Naive thymus-derived CD4-positive, alpha-beta T cell (primary cell): ENCODE results near the gene TMEM123. TPM values are rescaled to one million over a fixed set of nuclear protein-coding genes. Genes with fewer than 3 reads are reported as not detected.

Experiments used
- ATAC-seq: fragments of 150-1000 bp; cut with Tn5 transposase; 2 replicates; pipeline ENCODE4 v1.10.0; 2021; ENCODE audit warnings: mild to moderate bottlenecking, moderate library complexity
- CTCF ChIA-PET: fragments of 350-600 bp; sonication (Branson Sonifier 250); formaldehyde crosslinking; loops from one replicate; lab custom pipeline; 2021; ENCODE audit warnings: antibody characterized with exemption; lab: Charles Lee
- POLR2A ChIA-PET: fragments of 350-600 bp; sonication (Branson Sonifier 250); formaldehyde crosslinking; loops from one replicate; lab custom pipeline; 2021; ENCODE audit warnings: antibody characterized with exemption, inconsistent platforms; lab: Charles Lee
- DNase-seq, 9 donors: peaks; one replicate each; pipeline versions ENCODE4 v3.0.0 to v3.0.0-alpha.2; 2020 to 2022; ENCODE audit warnings: mixed read lengths in 1 of 9
- H3K27ac ChIP-seq: one replicate; pipeline ENCODE4 v1.7.0; 2013; ENCODE audit warnings: mild to moderate bottlenecking, low read depth, low read length, moderate library complexity
- H3K27me3 ChIP-seq, 2 donors: one replicate each; pipeline ENCODE4 v1.7.0; 2013; ENCODE audit warnings: low read length in 2 of 2, mild to moderate bottlenecking in 2 of 2, moderate library complexity in 2 of 2; ENCODE audit not compliant: control insufficient read depth in 2 of 2, insufficient read depth in 2 of 2
- H3K36me3 ChIP-seq, 3 experiments: 1 replicate in 2 of 3; 2 replicates in 1 of 3; pipeline ENCODE4 v1.7.0; 2013; ENCODE audit warnings: low read length in 3 of 3, mild to moderate bottlenecking in 3 of 3, moderate library complexity in 1 of 3; ENCODE audit not compliant: insufficient read depth in 3 of 3, control insufficient read depth in 2 of 3
- H3K4me1 ChIP-seq, 2 donors: one replicate each; pipeline ENCODE4 v1.7.0; 2013; ENCODE audit warnings: low read length in 2 of 2, mild to moderate bottlenecking in 2 of 2, moderate library complexity in 1 of 2; ENCODE audit not compliant: control insufficient read depth in 2 of 2, insufficient read depth in 2 of 2
- H3K4me3 ChIP-seq: 2 replicates; pipeline ENCODE4 v1.7.0; 2013; ENCODE audit warnings: mild to moderate bottlenecking, low read length
- H3K9me3 ChIP-seq, 3 experiments: 1 replicate in 2 of 3; 2 replicates in 1 of 3; pipeline ENCODE4 v1.7.0; 2013; ENCODE audit warnings: low read length in 3 of 3; ENCODE audit not compliant: control insufficient read depth in 2 of 3
- H3K27ac Mint-ChIP-seq, 9 donors: one replicate each; pipeline ENCODE4 v1.8.0; 2020 to 2022; ENCODE audit warnings: mixed read lengths in 9 of 9, mild to moderate bottlenecking in 8 of 9, moderate library complexity in 5 of 9, inconsistent platforms in 2 of 9
- H3K27me3 Mint-ChIP-seq, 5 donors: one replicate each; pipeline ENCODE4 v1.8.0; 2021 to 2022; ENCODE audit warnings: mixed read lengths in 5 of 5, mild to moderate bottlenecking in 1 of 5
- H3K36me3 Mint-ChIP-seq, 5 donors: one replicate each; pipeline ENCODE4 v1.8.0; 2020 to 2022; ENCODE audit warnings: mixed read lengths in 5 of 5, mild to moderate bottlenecking in 3 of 5, inconsistent platforms in 1 of 5
- H3K4me1 Mint-ChIP-seq, 7 donors: one replicate each; pipeline ENCODE4 v1.8.0; 2020 to 2022; ENCODE audit warnings: mixed read lengths in 7 of 7, mild to moderate bottlenecking in 3 of 7, inconsistent platforms in 1 of 7
- H3K4me3 Mint-ChIP-seq, 10 donors: one replicate each; pipeline ENCODE4 v1.8.0; 2020 to 2022; ENCODE audit warnings: mild to moderate bottlenecking in 10 of 10, mixed read lengths in 10 of 10, moderate library complexity in 6 of 10, inconsistent platforms in 2 of 10
- H3K9me3 Mint-ChIP-seq, 11 donors: one replicate each; pipeline ENCODE4 v1.8.0; 2020 to 2022; ENCODE audit warnings: mixed read lengths in 11 of 11, mild to moderate bottlenecking in 4 of 11, inconsistent platforms in 1 of 11, moderate library complexity in 1 of 11
- intact Hi-C, 2 donors: fragments of 100-400 bp; cut with micrococcal nuclease; formaldehyde crosslinking; loops; one replicate each; pipeline ENCODE4 v1.15.1; 2023
- polyA plus RNA-seq, 2 donors: library from polyadenylated mRNA; unstranded; fragments of 300-500 nt; fragmentation: Illumina TruSeq; gene quantifications; one replicate each; pipeline ENCODE4 v1.2.3, GENCODE V29; 2021
- total RNA-seq, 6 experiments: library from RNA in 5 of 6; stranded (reverse) in 5 of 6; gene quantifications; 1 replicate in 5 of 6; 2 replicates in 1 of 6; pipeline ENCODE4 v1.2.3 and lab custom pipeline; 2021 to 2026

The TMEM123 gene
- total and polyA plus RNA-seq, 7 experiments from 2014 or later, result 270 to 922 (median 485) TPM

DNA sequence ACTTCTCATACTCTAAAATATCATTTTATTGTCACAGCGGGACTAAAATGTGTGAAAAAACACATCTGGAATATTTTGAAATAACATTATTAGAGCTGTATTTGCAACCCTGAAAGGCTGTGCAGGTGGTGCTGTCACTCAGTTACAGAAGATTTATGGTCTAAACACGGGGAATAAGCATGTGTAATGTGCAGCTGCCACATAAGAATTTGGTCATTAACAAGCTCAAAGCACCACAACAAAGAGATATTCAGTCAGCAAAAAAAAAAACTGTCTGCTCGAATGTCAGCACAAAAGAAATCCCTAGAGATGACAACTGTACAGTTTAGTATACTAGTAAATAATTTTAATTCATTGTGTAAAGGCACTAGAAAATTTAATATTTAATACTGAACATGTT lies 31.3 kb downstream of the TMEM123 start:
- H3K36me3 Mint-ChIP-seq, result peaks cover 0 to 50% (median 29%) of the 10 kb centered on the region in 5 donors
- Histone ChIP-seq H3K4me3 (no peak overlapping the region), H3K9me3 (no peaks in the 10 kb centered on the region), H3K4me1 (peaks cover 13 to 75% of the 10 kb centered on the region in 2 donors), H3K27ac (peak overlapping the region; percentile 12), H3K27me3 (no peaks in the 10 kb centered on the region), H3K36me3 (no peaks in the 10 kb centered on the region)
- H3K9me3 Mint-ChIP-seq, result peaks cover 0 to 10% (median 0%) of the 10 kb centered on the region in 11 donors
- ChIA-PET POLR2A (interaction anchor here (0.7 to 2.5 kb wide), 8 partner anchors 9 to 29 kb away, joined by 3 to 9 read pairs (median 3); no protein-coding TSS in a partner anchor), CTCF (interaction anchor here (0.7 to 1.4 kb wide), 2 partner anchors 31 to 47 kb away, joined by 3 read pairs; no protein-coding TSS in a partner anchor)
- DNase-seq (peak in 7 of 9 donors; percentile 30 to 65 (median 52)), ATAC-seq (peak; percentile 61)
- no peaks in the 10 kb centered on the region for H3K27me3 Mint-ChIP-seq
- H3K27ac Mint-ChIP-seq, result peak overlapping the region in 8 of 9 donors; percentile 61 to 97 (median 88)
- peaks cover 67 to 100% (median 96%) of the 10 kb centered on the region in 7 donors for H3K4me1 Mint-ChIP-seq
- peak overlapping the region in 8 of 10 donors; percentile 3 to 65 (median 54) for H3K4me3 Mint-ChIP-seq
- intact Hi-C loops, result loop anchor here (1.0 to 2.0 kb wide), 2 partner anchors 8 to 14 kb away; no protein-coding TSS in a partner anchor

DNA sequence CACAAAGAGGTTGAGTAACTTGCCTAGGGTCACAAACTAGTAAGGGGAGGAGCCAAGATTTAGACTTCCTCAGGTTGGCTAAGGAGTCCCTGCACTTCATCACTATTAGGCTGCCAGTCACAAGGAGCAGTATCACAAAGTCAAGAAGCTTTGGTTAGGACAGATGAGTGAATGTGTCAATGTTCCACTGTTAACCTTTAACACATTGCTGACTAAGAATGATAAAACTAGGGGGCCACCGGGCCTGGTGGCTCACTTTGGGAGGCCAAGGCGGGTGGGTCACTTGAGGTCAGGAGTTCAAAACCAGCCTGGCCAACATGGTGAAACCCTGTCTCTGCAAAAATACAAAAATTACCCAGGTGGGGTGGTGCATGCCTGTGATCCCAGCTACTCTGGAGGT lies 32.0 kb downstream of the TMEM123 start:
- H3K4me1 Mint-ChIP-seq, result peaks cover 65 to 100% (median 95%) of the 10 kb centered on the region in 7 donors
- peak overlapping the region in 8 of 9 donors; percentile 48 to 97 (median 88) for H3K27ac Mint-ChIP-seq
- intact Hi-C loops, result loop anchor here in 1 of 2 donors (2.0 kb wide), 1 partner anchor 14 kb away; no protein-coding TSS in a partner anchor
- peak overlapping the region; percentile 12 for H3K27ac ChIP-seq
- peaks cover 0 to 51% (median 29%) of the 10 kb centered on the region in 5 donors for H3K36me3 Mint-ChIP-seq
- no peaks in the 10 kb centered on the region for H3K27me3 Mint-ChIP-seq
- H3K9me3 ChIP-seq, result no peaks in the 10 kb centered on the region
- ChIA-PET POLR2A (interaction anchor here (0.5 to 2.5 kb wide), 8 partner anchors 9 to 59 kb away, joined by 3 to 9 read pairs (median 3); no protein-coding TSS in a partner anchor), CTCF (interaction anchor here (0.7 to 1.4 kb wide), 3 partner anchors 29 to 31 kb away, joined by 3 to 4 read pairs (median 4); no protein-coding TSS in a partner anchor)
- H3K4me1 ChIP-seq, result peaks cover 13 to 71% of the 10 kb centered on the region in 2 donors
- DNase-seq, result no peak
- no peak overlapping the region for H3K4me3 ChIP-seq
- peaks cover 0 to 13% (median 0%) of the 10 kb centered on the region in 11 donors for H3K9me3 Mint-ChIP-seq
- peak overlapping the region in 6 of 10 donors; percentile 6 to 65 (median 35) for H3K4me3 Mint-ChIP-seq
- no peaks in the 10 kb centered on the region for H3K27me3 ChIP-seq
- H3K36me3 ChIP-seq, result no peaks in the 10 kb centered on the region
- ATAC-seq, result no peak

DNA sequence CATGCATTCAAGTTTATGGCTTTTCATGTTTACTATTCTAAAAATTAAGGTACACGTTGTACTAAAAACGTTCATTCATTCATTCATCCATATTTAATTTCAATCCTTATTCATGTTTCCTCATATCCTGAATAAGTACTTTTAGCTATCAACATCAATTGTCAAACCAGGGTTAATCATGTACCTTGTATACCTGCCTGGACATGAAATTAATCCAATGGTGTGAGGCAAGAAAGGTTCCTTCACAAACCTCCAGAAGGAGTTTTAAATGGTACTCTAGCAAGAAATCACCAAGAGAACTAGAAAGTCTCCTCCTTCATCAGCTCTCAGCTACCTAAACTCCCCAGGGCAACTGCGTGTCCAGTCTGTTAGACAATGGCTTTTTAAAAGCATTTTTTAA lies 33.4 kb downstream of the TMEM123 start:
- Mint-ChIP-seq H3K27me3 (no peaks in the 10 kb centered on the region), H3K36me3 (peaks cover 0 to 56% (median 23%) of the 10 kb centered on the region in 5 donors), H3K4me1 (peaks cover 68 to 100% (median 98%) of the 10 kb centered on the region in 7 donors), H3K27ac (peak overlapping the region in 8 of 9 donors; percentile 76 to 97 (median 92)), H3K4me3 (peak overlapping the region in 3 of 10 donors; percentile 7 to 60 (median 55)), H3K9me3 (peaks cover 0 to 13% (median 0%) of the 10 kb centered on the region in 11 donors)
- no peak overlapping the region for H3K4me3 ChIP-seq
- intact Hi-C loops, result no loop called here
- no peak for DNase-seq
- CTCF ChIA-PET, result interaction anchor here (0.5 to 1.3 kb wide), 3 partner anchors 28 to 132 kb away, joined by 3 to 4 read pairs (median 3); no protein-coding TSS in a partner anchor
- H3K36me3 ChIP-seq, result no peaks in the 10 kb centered on the region
- peaks cover 25 to 68% of the 10 kb centered on the region in 2 donors for H3K4me1 ChIP-seq
- no peaks in the 10 kb centered on the region for H3K9me3 ChIP-seq
- POLR2A ChIA-PET, result interaction anchor here (0.6 to 1.1 kb wide), 6 partner anchors 10 to 35 kb away, joined by 3 to 5 read pairs (median 3); no protein-coding TSS in a partner anchor
- H3K27ac ChIP-seq, result peak overlapping the region; percentile 14
- no peak for ATAC-seq
- no peaks in the 10 kb centered on the region for H3K27me3 ChIP-seq

DNA sequence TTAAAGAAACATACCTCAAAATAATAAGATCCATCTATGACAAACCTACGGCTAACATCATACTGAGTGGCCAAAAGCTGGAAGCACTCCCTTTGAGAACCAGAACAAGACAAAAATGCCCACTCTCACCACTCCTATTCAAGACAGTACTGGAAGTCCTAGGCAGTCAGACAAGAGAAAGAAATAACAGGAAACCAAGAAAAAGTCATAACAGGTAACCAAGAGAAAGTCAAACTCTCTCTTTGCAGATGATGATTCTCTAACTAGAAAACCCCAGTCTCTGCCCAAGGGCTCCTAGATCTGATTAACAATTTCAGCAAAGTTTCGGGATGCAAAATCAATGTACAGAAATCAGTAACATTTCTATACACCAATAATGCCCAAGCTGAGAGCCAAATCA lies 35.6 kb downstream of the TMEM123 start:
- no peaks in the 10 kb centered on the region for H3K27me3 Mint-ChIP-seq

DNA sequence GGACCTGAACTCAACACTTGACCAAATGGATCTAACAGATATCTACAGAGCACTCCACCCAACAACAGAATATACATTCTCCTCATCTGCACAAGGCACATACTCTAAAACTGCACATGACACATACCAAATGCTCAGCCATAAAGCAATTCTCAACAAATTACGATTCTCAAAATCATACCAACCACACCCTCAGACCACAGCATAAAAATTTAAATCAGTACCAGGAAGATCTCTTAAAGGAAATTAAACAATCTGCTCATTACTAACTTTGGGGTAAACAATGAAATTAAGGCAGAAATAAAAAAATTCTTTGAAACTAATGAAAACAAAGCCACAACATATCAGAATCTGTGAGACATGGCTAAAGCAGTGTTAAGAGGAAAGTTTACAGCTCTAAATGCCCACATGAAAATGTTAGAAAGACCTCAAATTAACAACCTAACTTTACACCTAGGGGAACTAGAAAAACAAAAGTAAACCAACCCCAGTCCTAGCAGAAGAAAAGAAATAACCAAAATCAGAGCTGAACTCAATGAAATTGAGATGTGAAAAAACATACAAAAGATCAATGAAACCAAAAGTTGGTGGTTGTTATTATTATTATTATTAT lies 37.2 kb downstream of the TMEM123 start:
- Histone ChIP-seq H3K36me3 (peaks cover 0 to 2% (median 0%) of the 10 kb centered on the region in 3 experiments), H3K9me3 (no peaks in the 10 kb centered on the region), H3K4me1 (peaks cover 30 to 70% of the 10 kb centered on the region in 2 donors), H3K27ac (peak overlapping the region; percentile 37), H3K4me3 (peak overlapping the region; percentile 34), H3K27me3 (no peaks in the 10 kb centered on the region)
- no peaks in the 10 kb centered on the region for H3K27me3 Mint-ChIP-seq
- peaks cover 0 to 55% (median 27%) of the 10 kb centered on the region in 5 donors for H3K36me3 Mint-ChIP-seq
- DNase-seq, result peak in 3 of 9 donors; percentile 26 to 45 (median 39)
- peak; percentile 59 for ATAC-seq
- peaks cover 67 to 100% (median 96%) of the 10 kb centered on the region in 7 donors for H3K4me1 Mint-ChIP-seq
- peak overlapping the region; percentile 63 to 97 (median 89) for H3K27ac Mint-ChIP-seq
- CTCF ChIA-PET, result interaction anchor here (0.9 to 2.1 kb wide), 2 partner anchors 25 to 36 kb away, joined by 3 to 8 read pairs; no protein-coding TSS in a partner anchor
- H3K9me3 Mint-ChIP-seq, result peaks cover 0 to 13% (median 2%) of the 10 kb centered on the region in 11 donors
- intact Hi-C loops, result loop anchor here in 1 of 2 donors (2.0 kb wide), 1 partner anchor 17 kb away; no protein-coding TSS in a partner anchor
- peak overlapping the region; percentile 35 to 89 (median 80) for H3K4me3 Mint-ChIP-seq
- POLR2A ChIA-PET, result interaction anchor here (0.6 to 3.5 kb wide), 7 partner anchors 8 to 36 kb away, joined by 3 to 13 read pairs (median 4); no protein-coding TSS in a partner anchor

More for the DNA sequence above, 35.6 kb downstream of the TMEM123 start:
- H3K36me3 Mint-ChIP-seq, result peaks cover 0 to 58% (median 25%) of the 10 kb centered on the region in 5 donors
- H3K4me1 Mint-ChIP-seq, result peaks cover 66 to 100% (median 96%) of the 10 kb centered on the region in 7 donors
- peak overlapping the region; percentile 65 to 93 (median 80) for H3K4me3 Mint-ChIP-seq
- ChIA-PET POLR2A (interaction anchor here (0.6 to 1.6 kb wide), 8 partner anchors 9 to 164 kb away, joined by 3 to 8 read pairs (median 4); no protein-coding TSS in a partner anchor), CTCF (interaction anchor here (0.7 to 2.1 kb wide), 4 partner anchors 20 to 39 kb away, joined by 3 to 8 read pairs (median 5); no protein-coding TSS in a partner anchor)
- Histone ChIP-seq H3K9me3 (no peaks in the 10 kb centered on the region), H3K27me3 (no peaks in the 10 kb centered on the region), H3K4me3 (peak overlapping the region; percentile 33), H3K4me1 (peaks cover 30 to 71% of the 10 kb centered on the region in 2 donors), H3K27ac (peak overlapping the region; percentile 50), H3K36me3 (no peaks in the 10 kb centered on the region)
- intact Hi-C loops, result loop anchor here (1.0 to 2.0 kb wide), 5 partner anchors 12 to 70 kb away; partner anchors contain the start of genes BIRC2 (in 1 of the 2) and TMEM123 (in 1 of the 2)
- peak in 5 of 9 donors; percentile 41 to 50 (median 46) for DNase-seq
- ATAC-seq, result peak; percentile 64
- peaks cover 0 to 13% (median 0%) of the 10 kb centered on the region in 11 donors for H3K9me3 Mint-ChIP-seq
- peak overlapping the region; percentile 66 to 97 (median 91) for H3K27ac Mint-ChIP-seq
